Colonic mucosa (tissue), 4 donors: ENCODE data around the gene AUTS2. TPM values are rescaled to one million over a fixed set of nuclear protein-coding genes. Genes with fewer than 3 reads are reported as not detected.
A peak's percentile ranks its signal among the peaks of the same experiment; 100 is the strongest.

Source experiments
- DNase-seq: peaks from one replicate; pipeline ENCODE4 v3.0.0-alpha.2; 2020
- H3K27ac ChIP-seq: fragments of 200-600 bp; one replicate; pipeline ENCODE4 v1.8.0; 2021
- H3K27me3 ChIP-seq: fragments of 200-600 bp; one replicate; pipeline ENCODE4 v1.8.0; 2021
- H3K36me3 ChIP-seq: fragments of 200-600 bp; one replicate; pipeline ENCODE4 v1.8.0; 2021
- H3K4me1 ChIP-seq: fragments of 200-600 bp; one replicate; pipeline ENCODE4 v1.8.0; 2021; ENCODE audit warnings: mild to moderate bottlenecking
- H3K4me3 ChIP-seq: fragments of 200-600 bp; one replicate; pipeline ENCODE4 v1.8.0; 2021
- H3K9ac ChIP-seq, 2 donors: one replicate each; pipeline ENCODE4 v1.7.0; 2013; ENCODE audit warnings: control low read depth in 2 of 2, low read depth in 2 of 2, low read length in 2 of 2
- H3K9me3 ChIP-seq: fragments of 200-600 bp; one replicate; pipeline ENCODE4 v1.8.0; 2021
- CTCF ChIP-seq: fragments of 200-600 bp; IDR thresholded peaks from one replicate; pipeline ENCODE4 v1.8.0; 2022; ENCODE audit warnings: antibody characterized with exemption, mild to moderate bottlenecking
- intact Hi-C: fragments of 100-400 bp; cut with DNase I; formaldehyde crosslinking; loops from one replicate; pipeline ENCODE4 v1.14.1; 2022
- total RNA-seq, 2 donors: library from RNA; stranded (reverse); fragmentation: NEBNext Ultra II Directional in 1 of 2; extraction: Animal tissue kit (Norgen Biotek cat#: 25700) in 1 of 2; gene quantifications; one replicate each; pipeline ENCODE4 v1.2.1, GENCODE V29; 2021
- donor health status: healthy.
- donor health status: DM: no; HTN: no; CAD: no.
- donor health status: DM: no; HTN: no; CAD: no.

Gene AUTS2
- total RNA-seq, 2 donors from 2014 or later = 39.8 to 42.3 TPM

GRCh38 chr7:70063927-70064326 is 465.7 kb downstream of the AUTS2 start:
- no peak for TF ChIP-seq CTCF
- Histone ChIP-seq H3K36me3 (no peaks in the 10 kb centered on the region), H3K27ac (no peak overlapping the region), H3K4me1 (no peaks in the 10 kb centered on the region), H3K4me3 (no peak overlapping the region), H3K9me3 (no peaks in the 10 kb centered on the region), H3K27me3 (no peaks in the 10 kb centered on the region), H3K9ac (no peak overlapping the region)
- DNase-seq = no peak
- intact Hi-C loops = no loop called here

GRCh38 chr7:70066844-70067243 is 468.6 kb downstream of the AUTS2 start:
- H3K9me3 ChIP-seq = no peaks in the 10 kb centered on the region
- H3K36me3 ChIP-seq = no peaks in the 10 kb centered on the region
- no peak for DNase-seq
- H3K27ac ChIP-seq = no peak overlapping the region
- intact Hi-C loops = no loop called here
- TF ChIP-seq CTCF = no peak
- H3K4me1 ChIP-seq = no peaks in the 10 kb centered on the region
- H3K4me3 ChIP-seq = no peak overlapping the region
- H3K9ac ChIP-seq = no peak overlapping the region
- H3K27me3 ChIP-seq = no peaks in the 10 kb centered on the region

GRCh38 chr7:70068531-70068930 is 470.3 kb downstream of the AUTS2 start:
- Histone ChIP-seq H3K27ac (no peak overlapping the region), H3K9ac (no peak overlapping the region), H3K36me3 (no peaks in the 10 kb centered on the region), H3K4me3 (no peak overlapping the region), H3K4me1 (no peaks in the 10 kb centered on the region), H3K27me3 (no peaks in the 10 kb centered on the region), H3K9me3 (no peaks in the 10 kb centered on the region)
- DNase-seq = no peak
- intact Hi-C loops = no loop called here
- TF ChIP-seq CTCF = no peak

GRCh38 chr7:70069977-70070376 is 471.7 kb downstream of the AUTS2 start:
- H3K27me3 ChIP-seq = no peaks in the 10 kb centered on the region
- no peak for DNase-seq
- H3K9me3 ChIP-seq = no peaks in the 10 kb centered on the region
- no peak overlapping the region for H3K9ac ChIP-seq
- H3K4me1 ChIP-seq = no peaks in the 10 kb centered on the region
- intact Hi-C loops = no loop called here
- H3K27ac ChIP-seq = no peak overlapping the region
- H3K4me3 ChIP-seq = no peak overlapping the region
- TF ChIP-seq CTCF = no peak
- H3K36me3 ChIP-seq = no peaks in the 10 kb centered on the region

GRCh38 chr7:70071766-70072165 is 473.5 kb downstream of the AUTS2 start:
- Histone ChIP-seq H3K4me3 (no peak overlapping the region), H3K9me3 (no peaks in the 10 kb centered on the region), H3K4me1 (no peaks in the 10 kb centered on the region), H3K27ac (no peak overlapping the region), H3K36me3 (no peaks in the 10 kb centered on the region), H3K9ac (no peak overlapping the region), H3K27me3 (no peaks in the 10 kb centered on the region)
- intact Hi-C loops = no loop called here
- no peak for TF ChIP-seq CTCF
- DNase-seq = no peak

GRCh38 chr7:70072220-70072619 is 473.9 kb downstream of the AUTS2 start:
- H3K27me3 ChIP-seq = no peaks in the 10 kb centered on the region
- no peaks in the 10 kb centered on the region for H3K4me1 ChIP-seq
- no peak overlapping the region for H3K27ac ChIP-seq
- H3K4me3 ChIP-seq = no peak overlapping the region
- TF ChIP-seq CTCF = no peak
- DNase-seq = peak; percentile 17
- H3K9ac ChIP-seq = no peak overlapping the region
- intact Hi-C loops = no loop called here
- no peaks in the 10 kb centered on the region for H3K36me3 ChIP-seq
- no peaks in the 10 kb centered on the region for H3K9me3 ChIP-seq
